HCT116 (cell line): ENCODE data around the gene CHTF18. TPM values are rescaled to one million over a fixed set of nuclear protein-coding genes. Genes with fewer than 3 reads are reported as not detected.

Experiments used
- ATAC-seq: fragments of 200-7000 bp; cut with Tn5 transposase; 2 replicates; pipeline ENCODE4 v1.9.1; 2020; ENCODE audit warnings: mild to moderate bottlenecking, moderate library complexity
- BruUV-seq: library from RNA; stranded (reverse); fragments of 400-500 nt; replicated peaks from 2 replicates; lab custom pipeline; 2021; lab: Mats Ljungman, UMichigan
- CTCF ChIA-PET: fragments of 300-600 bp; sonication (Branson Sonifier 250); formaldehyde crosslinking; loops from one replicate; lab custom pipeline; 2021; ENCODE audit warnings: antibody characterized with exemption; lab: Charles Lee
- POLR2A ChIA-PET: fragments of 300-600, 350-600 bp; sonication (Branson Sonifier 250); formaldehyde crosslinking; loops from one replicate; lab custom pipeline; 2021; ENCODE audit warnings: antibody characterized with exemption; lab: Charles Lee
- RAD21 ChIA-PET, 2 experiments: fragments of 300-600 bp; sonication (Branson Sonifier 250); formaldehyde crosslinking; loops; one replicate each; lab custom pipeline; 2023; ENCODE audit warnings: low total read pairs in 2 of 2; ENCODE audit not compliant: uncharacterized antibody in 2 of 2, unreplicated experiment in 2 of 2, low non-redundant PET in 1 of 2; lab: Charles Lee
- DNase-seq: peaks from one replicate; pipeline ENCODE4 v3.0.0-alpha.2; 2010; ENCODE audit warnings: low read depth, low spot score
- H2AFZ ChIP-seq: fragments of 200-600 bp; shearing (Covaris generic), sonication (generic); 2 replicates; pipeline ENCODE4 v1.6.1; 2017; ENCODE audit warnings: low read depth, mixed run types, mixed read lengths, antibody characterized with exemption, low read length; ENCODE audit not compliant: poor library complexity, severe bottlenecking
- H3K27ac ChIP-seq: 2 replicates; pipeline ENCODE4 v1.5.1; 2012; ENCODE audit warnings: low read depth, low read length
- H3K27me3 ChIP-seq: fragments of 200-600 bp; sonication (generic); 2 replicates; pipeline ENCODE4 v1.6.1; 2016; ENCODE audit warnings: mixed run types, low read length, mixed read lengths; ENCODE audit not compliant: insufficient read depth
- H3K36me3 ChIP-seq, 2 experiments: fragments of 200-500 bp in 1 of 2; fragments of 200-600 bp in 1 of 2; sonication (Bioruptor generic) in 1 of 2; sonication (generic) in 1 of 2; 2 replicates each; pipeline versions ENCODE4 v1.5.1 to v1.6.1; 2014 to 2016; ENCODE audit warnings: low read length in 2 of 2, inconsistent platforms in 1 of 2, mixed read lengths in 1 of 2, mixed run types in 1 of 2; ENCODE audit not compliant: insufficient read depth in 2 of 2, control insufficient read depth in 1 of 2
- H3K4me1 ChIP-seq, 2 experiments: fragments of 200-600 bp in 1 of 2; sonication (generic) in 1 of 2; 2 replicates each; pipeline versions ENCODE4 v1.5.1 to v1.6.1; 2012 to 2017; ENCODE audit warnings: low read length in 2 of 2, inconsistent platforms in 1 of 2, mild to moderate bottlenecking in 1 of 2, mixed read lengths in 1 of 2, mixed run types in 1 of 2, moderate library complexity in 1 of 2; ENCODE audit not compliant: insufficient read depth in 2 of 2, control insufficient read depth in 1 of 2
- H3K4me2 ChIP-seq: fragments of 200-600 bp; sonication (generic); 2 replicates; pipeline ENCODE4 v1.6.1; 2017; ENCODE audit warnings: mixed run types, low read length, mixed read lengths
- H3K4me3 ChIP-seq, 2 experiments: fragments of 200-600 bp in 1 of 2; sonication (generic) in 1 of 2; replicated peaks in 1 of 2; 2 replicates each; pipeline ENCODE4 v1.5.1; 2011 to 2016; ENCODE audit warnings: low read length in 2 of 2, control low read depth in 1 of 2, low read depth in 1 of 2, mild to moderate bottlenecking in 1 of 2, mixed read lengths in 1 of 2, mixed run types in 1 of 2
- H3K79me2 ChIP-seq: fragments of 200-600 bp; sonication (generic); 2 replicates; pipeline ENCODE4 v1.6.1; 2017; ENCODE audit warnings: mild to moderate bottlenecking, mixed run types, low read length, moderate library complexity, mixed read lengths; ENCODE audit not compliant: insufficient read depth
- H3K9ac ChIP-seq: fragments of 200-600 bp; sonication (generic); 2 replicates; pipeline ENCODE4 v1.6.1; 2016; ENCODE audit warnings: low read length, mixed read lengths
- H3K9me2 ChIP-seq: fragments of 200-600 bp; sonication (generic), shearing (Covaris generic); 2 replicates; pipeline ENCODE4 v1.6.1; 2017; ENCODE audit warnings: mixed run types, mild to moderate bottlenecking, moderate library complexity; ENCODE audit not compliant: insufficient read depth
- H3K9me3 ChIP-seq, 2 experiments: fragments of 200-500 bp in 1 of 2; fragments of 200-600 bp in 1 of 2; sonication (Bioruptor generic) in 1 of 2; sonication (generic) in 1 of 2; 2 replicates each; pipeline ENCODE4 v1.6.1; 2014 to 2017; ENCODE audit warnings: low read length in 2 of 2, mixed read lengths in 2 of 2, inconsistent platforms in 1 of 2, low read depth in 1 of 2, mild to moderate bottlenecking in 1 of 2, mixed run types in 1 of 2, moderate library complexity in 1 of 2; ENCODE audit not compliant: control insufficient read depth in 1 of 2, insufficient read depth in 1 of 2
- H4K20me1 ChIP-seq: fragments of 200-600 bp; sonication (generic), shearing (Covaris generic); 2 replicates; pipeline ENCODE4 v1.6.1; 2017; ENCODE audit warnings: mixed run types, mild to moderate bottlenecking, moderate library complexity; ENCODE audit not compliant: insufficient read depth
- CTCF ChIP-seq, 3 experiments: fragments of 200-600 bp in 1 of 3; sonication (generic) in 1 of 3; IDR thresholded peaks in 2 of 3; conservative IDR thresholded peaks in 1 of 3; 2 replicates each; pipeline ENCODE4 v1.5.1; 2012 to 2017; ENCODE audit warnings: low read depth in 2 of 3, low read length in 2 of 3, antibody characterized with exemption in 1 of 3, borderline replicate concordance in 1 of 3, control low read depth in 1 of 3, mild to moderate bottlenecking in 1 of 3, mixed read lengths in 1 of 3, mixed run types in 1 of 3, moderate library complexity in 1 of 3; ENCODE audit not compliant: insufficient read depth in 1 of 3
- EGR1 ChIP-seq: IDR thresholded peaks from 2 replicates; pipeline ENCODE4 v1.6.1; 2012; ENCODE audit warnings: low read depth
- ELF1 ChIP-seq: IDR thresholded peaks from 2 replicates; pipeline ENCODE4 v1.6.1; 2012; ENCODE audit warnings: low read depth, borderline replicate concordance
- POLR2AphosphoS5 ChIP-seq: IDR thresholded peaks from 2 replicates; pipeline ENCODE4 v1.6.1; 2011; ENCODE audit warnings: mild to moderate bottlenecking, low read depth, low read length, moderate library complexity
- REST ChIP-seq: IDR thresholded peaks from 2 replicates; pipeline ENCODE4 v1.6.1; 2012; ENCODE audit warnings: low read depth
- YY1 ChIP-seq: IDR thresholded peaks from 2 replicates; pipeline ENCODE4 v1.6.1; 2011; ENCODE audit warnings: low read length, low read depth, moderate library complexity, mild to moderate bottlenecking; ENCODE audit not compliant: insufficient replicate concordance; ENCODE audit errors: extremely low read depth
- ZBTB33 ChIP-seq: IDR thresholded peaks from 2 replicates; pipeline ENCODE4 v1.6.1; 2011; ENCODE audit warnings: mild to moderate bottlenecking, low read length, moderate library complexity; ENCODE audit not compliant: insufficient replicate concordance; ENCODE audit errors: extremely low read depth
- ZFX ChIP-seq: fragments of 450-650 bp; IDR thresholded peaks from 2 replicates; pipeline ENCODE4 v1.6.1; 2017
- ZNF274 ChIP-seq: fragments of 200-500 bp; sonication (Bioruptor generic); IDR thresholded peaks from 2 replicates; pipeline ENCODE4 v1.6.1; 2014; ENCODE audit warnings: mild to moderate bottlenecking, low read depth, low read length, inconsistent platforms
- intact Hi-C: fragments of 100-400 bp; cut with micrococcal nuclease; formaldehyde crosslinking; loops from 2 replicates; pipeline ENCODE4 v1.10.0; 2022
- total RNA-seq: library from RNA; stranded (reverse); gene quantifications from one replicate; pipeline ENCODE4 v1.2.1, GENCODE V29; 2021; ENCODE audit not compliant: unreplicated experiment

CHTF18 gene
- total RNA-seq, 1 experiment from 2014 or later, result 145 TPM

GRCh38 chr16:760065-760464, 28.4 kb upstream of the CHTF18 start (continued):
- TF ChIP-seq CTCF (IDR thresholded peaks at IDR 0.05 in 2 of 3, conservative IDR thresholded peaks at IDR 0.05 in 1 of 3; ENCODE audit: borderline replicate concordance in 1 of 3, insufficient read depth in 1 of 3, low read depth in 2 of 3, low read length in 2 of 3), result no peak

GRCh38 chr16:760545-761343, 27.7 kb upstream of the CHTF18 start, which contains the start of gene MSLN:
MSLN (plus strand) TSS chr16:760734; CDS start chr16:762681, 1,947 bp downstream.
- peak; percentile 81 for ATAC-seq
- H3K9me3 ChIP-seq, result peaks cover 0 to 7% of the 10 kb centered on the region in 2 experiments; a peak in 1 of 4 replicates
- no TSS peak for BruUV-seq

More at GRCh38 chr16:760545-761343, 27.7 kb upstream of the CHTF18 start, which contains the start of gene MSLN:
- Histone ChIP-seq H3K4me3 (peak within 1 kb of the TSS; percentile 78 to 95), H3K9me2 (no peaks in the 10 kb centered on the region), H3K27ac (peak within 1 kb of the TSS; percentile 97), H3K4me1 (peaks cover 34 to 47% of the 10 kb centered on the region in 2 experiments), H2AFZ (no peak within 1 kb of the TSS), H3K36me3 (peaks cover 0 to 1% of the 10 kb centered on the region in 2 experiments; a peak in 2 of 4 replicates), H3K27me3 (no peaks in the 10 kb centered on the region), H3K79me2 (peaks cover 26% of the 10 kb centered on the region), H4K20me1 (no peaks in the 10 kb centered on the region), H3K9ac (peak within 1 kb of the TSS; percentile 95), H3K4me2 (peak within 1 kb of the TSS; percentile 99)
- peak; percentile 67 for DNase-seq
- intact Hi-C loops, result loop anchor here (1.0 kb wide), 1 partner anchor 13 kb away; no protein-coding TSS in a partner anchor
- TF ChIP-seq EGR1, result peak; percentile 95
- no peak for TF ChIP-seq ZBTB33
- peak; percentile 66 for TF ChIP-seq POLR2AphosphoS5
- TF ChIP-seq YY1, result no peak
- peak; percentile 69 for TF ChIP-seq ZFX
- TF ChIP-seq ZNF274, result no peak
- TF ChIP-seq ELF1, result no peak
- TF ChIP-seq REST, result no peak
- POLR2A ChIA-PET, result interaction anchor here (0.9 to 1.8 kb wide), 7 partner anchors 11 to 42 kb away, joined by 3 to 12 read pairs (median 5); partner anchors contain the start of genes ANTKMT, CCDC78, CHTF18 and HAGHL
- RAD21 ChIA-PET, result interaction anchor here (0.8 to 1.2 kb wide), 3 partner anchors 10 to 20 kb away, joined by 3 to 5 read pairs (median 4); partner anchors contain the start of gene CIAO3 (in 1 of the 2)
- CTCF ChIA-PET, result interaction anchor here (0.7 to 2.9 kb wide), 5 partner anchors 12 to 283 kb away, joined by 3 to 11 read pairs (median 3); partner anchors contain the start of gene ANTKMT
